GM18508 (cell line): ENCODE measurements around the gene IMPDH1.

ENCODE experiments used
- ATAC-seq: cut with Tn5 transposase; IDR thresholded peaks from one replicate; pipeline ENCODE4 v1.9.1; 2021; ENCODE audit warnings: moderate number of reproducible peaks; ENCODE audit not compliant: insufficient read depth, unreplicated experiment

IMPDH1 gene

DNA sequence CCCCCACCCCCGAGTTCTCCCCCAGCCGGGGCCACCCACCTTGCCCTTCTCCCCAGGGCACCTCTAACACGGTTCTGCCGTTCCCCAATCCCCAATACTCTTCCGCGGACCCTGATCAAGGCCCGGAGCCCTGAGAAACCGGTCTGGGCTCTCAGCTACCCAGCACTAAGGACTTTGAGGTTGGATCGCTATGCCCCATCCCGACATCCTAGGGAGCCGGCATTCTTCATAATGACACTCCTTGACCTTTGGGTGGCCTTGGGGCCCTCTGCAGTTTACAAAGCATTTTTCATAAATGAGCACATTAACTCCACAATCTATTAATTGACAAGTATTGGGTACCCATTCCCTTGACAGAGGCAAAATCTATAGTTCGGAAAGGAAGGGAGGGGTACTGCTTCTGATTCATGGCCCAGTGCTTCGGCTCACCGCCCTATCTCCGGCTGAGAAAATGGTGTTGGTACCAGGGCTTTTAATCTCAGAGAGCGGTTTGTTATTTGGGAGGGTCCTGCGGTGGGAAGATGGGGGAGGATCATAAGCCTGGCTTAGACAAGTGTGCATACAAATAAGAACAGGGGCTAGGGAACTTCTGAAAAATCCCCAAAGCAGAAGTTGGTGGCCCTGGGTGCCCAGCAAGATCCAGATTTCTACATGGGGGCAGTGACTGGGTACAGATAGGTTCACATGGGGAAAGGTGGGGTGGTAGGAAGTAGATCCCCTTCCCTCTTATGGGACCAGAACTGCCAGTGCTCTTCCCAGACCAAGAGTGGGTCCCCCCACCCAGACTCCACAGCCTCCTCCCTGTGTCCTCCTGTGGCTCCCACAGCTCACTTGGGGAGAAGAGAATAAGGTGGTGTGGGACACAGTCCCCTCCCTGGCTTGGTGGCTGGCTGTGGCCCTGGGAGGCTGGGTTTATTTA is 3.2 kb downstream of the IMPDH1 start:
- no peak for ATAC-seq

DNA sequence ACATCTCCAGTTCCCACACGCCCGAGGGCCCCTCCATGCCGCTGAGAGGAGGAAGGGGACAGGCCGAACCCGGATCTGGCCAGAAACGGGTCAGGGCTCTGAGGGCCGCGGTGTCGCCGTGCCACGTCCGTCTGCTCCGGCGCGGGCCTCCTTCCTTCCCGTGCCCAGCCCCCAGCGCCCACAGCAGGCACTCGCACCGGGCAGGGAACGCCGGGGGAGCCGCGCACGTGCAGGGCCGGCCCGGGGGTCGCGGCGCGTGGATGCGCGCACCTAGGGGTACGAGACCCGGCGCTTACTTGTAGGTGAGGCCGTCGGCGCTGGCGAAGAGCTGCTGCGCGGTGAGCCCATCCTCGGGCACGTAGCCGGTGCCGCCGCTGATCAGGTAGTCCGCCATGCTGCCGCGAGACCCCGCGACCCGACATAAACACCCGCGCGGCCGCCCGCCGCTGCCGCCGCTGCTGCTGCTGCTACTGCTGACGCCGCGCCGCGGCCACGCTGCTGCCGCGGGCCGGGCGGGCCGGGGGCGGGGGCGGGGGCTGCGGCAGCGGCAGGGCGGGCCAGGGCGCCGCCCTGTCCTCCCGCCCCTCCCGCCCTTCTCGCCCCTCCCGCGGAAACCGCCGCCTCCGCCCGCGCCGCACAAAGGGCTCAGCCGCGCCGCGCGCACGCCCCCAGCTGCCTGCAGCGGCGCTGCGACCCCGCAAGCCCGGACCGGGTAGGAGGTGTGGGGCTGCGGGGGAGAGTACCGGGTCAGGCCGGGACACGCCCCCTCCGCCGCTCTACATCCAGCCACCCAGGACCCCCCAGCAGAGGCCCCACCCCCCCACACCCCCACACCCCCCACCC is 4.1 kb downstream of the IMPDH1 start:
- no peak for ATAC-seq

DNA sequence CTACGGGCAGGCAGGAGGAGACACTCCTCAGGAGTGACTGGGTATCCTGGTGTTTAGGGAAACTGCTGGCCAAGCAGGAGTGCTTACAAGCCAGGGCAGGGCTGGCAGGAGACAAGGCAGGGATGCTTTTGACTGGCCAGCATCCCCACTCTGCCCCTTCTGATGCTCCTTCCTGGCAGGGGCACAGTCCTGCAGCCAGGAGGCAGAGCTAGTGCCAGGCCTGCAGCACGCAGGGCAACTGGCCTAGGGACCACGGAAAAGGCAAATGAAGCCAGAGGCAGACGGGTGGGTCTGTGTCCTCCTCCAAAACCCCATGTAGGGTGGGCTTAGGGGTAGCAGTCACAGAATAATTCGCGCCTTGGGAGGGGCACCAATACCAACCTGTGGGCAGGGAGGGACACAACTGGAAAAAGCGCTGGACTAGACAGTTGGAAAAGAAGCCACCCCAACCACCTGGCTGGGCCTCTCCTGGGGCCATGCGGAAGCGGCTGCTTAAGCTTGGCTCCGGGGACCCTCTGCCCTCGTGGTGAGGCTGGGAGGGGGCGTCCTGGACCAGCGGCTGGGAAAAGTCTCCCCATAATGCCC is 4.8 kb downstream of the IMPDH1 start:
- no peak for ATAC-seq

DNA sequence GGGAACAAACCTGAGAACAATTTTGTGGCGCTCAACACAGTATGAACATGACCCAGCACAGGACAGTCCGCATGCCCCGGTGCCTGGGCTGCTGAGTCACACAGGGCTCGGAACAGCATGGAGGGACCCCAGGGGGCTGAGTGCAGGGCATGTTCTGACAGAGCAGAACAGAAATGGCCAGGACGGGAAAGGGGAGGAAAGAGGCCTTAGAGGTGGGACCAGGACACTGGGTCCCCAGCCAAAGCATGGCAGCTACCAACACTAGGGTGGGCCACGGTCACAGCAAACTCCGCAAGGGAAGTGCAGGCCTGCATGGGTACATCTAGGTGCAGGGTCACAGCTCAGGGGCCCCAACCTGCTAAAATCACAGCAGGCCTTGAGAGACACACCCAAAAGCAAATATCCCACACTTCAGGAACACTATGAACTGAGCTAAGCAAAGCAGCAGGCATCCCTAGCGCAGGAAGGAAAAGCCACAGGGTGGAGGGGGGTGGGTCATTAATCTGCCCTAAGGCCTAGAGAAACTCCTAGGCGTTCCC is 5.6 kb downstream of the IMPDH1 start:
- no peak for ATAC-seq

- no peak for ATAC-seq
These were observed 6.1 kb downstream of the IMPDH1 start for GRCh38 chr7:128403676-128404075.

DNA sequence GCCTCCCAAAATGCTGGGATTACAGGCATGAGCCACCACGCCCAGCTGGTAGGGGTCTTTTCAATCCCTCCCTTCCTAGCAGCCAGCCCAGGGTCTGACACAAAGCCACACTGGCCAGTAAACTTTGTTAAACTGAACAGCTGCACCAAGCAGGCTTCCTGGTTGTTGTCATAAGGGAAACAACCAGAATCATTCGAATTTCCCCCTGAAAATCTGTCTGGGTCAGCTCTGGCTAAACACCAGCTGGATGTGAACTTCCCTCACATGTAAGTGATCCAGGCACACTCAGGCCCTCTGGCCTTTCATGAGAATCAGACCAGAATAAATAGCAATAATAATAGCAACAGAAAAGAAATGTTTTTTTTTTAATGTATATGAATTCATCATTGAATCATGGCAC is 7.4 kb downstream of the IMPDH1 start:
- ATAC-seq: no peak

- ATAC-seq: no peak
These were observed 9.2 kb downstream of the IMPDH1 start for GRCh38 chr7:128400566-128400965.

DNA sequence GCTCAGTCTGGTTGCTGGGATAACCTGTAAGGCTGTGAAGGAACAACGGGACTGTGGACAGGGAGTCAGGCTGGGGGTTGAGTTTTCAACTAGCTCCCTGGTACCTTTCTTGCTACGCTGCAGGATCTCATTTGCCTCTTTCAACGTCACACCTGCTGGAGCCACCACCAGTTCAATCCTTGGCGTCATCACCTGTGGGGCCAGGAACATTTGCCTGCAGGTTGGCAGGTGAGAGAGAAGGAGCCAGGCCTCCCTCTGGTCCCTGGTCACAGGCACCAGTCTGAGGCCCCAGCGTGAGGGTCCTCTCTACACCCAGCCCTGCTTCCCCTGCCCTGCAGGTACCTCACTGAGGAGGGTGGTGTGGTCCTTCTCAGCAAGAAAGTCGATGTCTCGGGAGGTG is 9.8 kb downstream of the IMPDH1 start:
- ATAC-seq: no peak

DNA sequence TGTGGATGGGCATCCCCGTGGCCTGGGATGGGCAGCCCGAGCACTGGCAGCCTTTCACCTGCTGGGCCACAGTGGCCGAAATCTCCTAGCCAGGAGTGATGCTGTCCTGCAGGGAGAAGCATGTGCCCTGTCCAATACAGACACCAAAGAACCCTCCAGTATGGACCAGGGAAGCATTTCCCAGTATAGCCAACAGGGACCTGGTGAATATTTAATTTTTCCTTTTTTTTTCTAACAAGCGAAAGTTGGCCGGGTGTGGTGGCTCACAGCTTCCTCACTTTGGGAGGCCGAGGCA is 11.0 kb downstream of the IMPDH1 start:
- no peak for ATAC-seq

DNA sequence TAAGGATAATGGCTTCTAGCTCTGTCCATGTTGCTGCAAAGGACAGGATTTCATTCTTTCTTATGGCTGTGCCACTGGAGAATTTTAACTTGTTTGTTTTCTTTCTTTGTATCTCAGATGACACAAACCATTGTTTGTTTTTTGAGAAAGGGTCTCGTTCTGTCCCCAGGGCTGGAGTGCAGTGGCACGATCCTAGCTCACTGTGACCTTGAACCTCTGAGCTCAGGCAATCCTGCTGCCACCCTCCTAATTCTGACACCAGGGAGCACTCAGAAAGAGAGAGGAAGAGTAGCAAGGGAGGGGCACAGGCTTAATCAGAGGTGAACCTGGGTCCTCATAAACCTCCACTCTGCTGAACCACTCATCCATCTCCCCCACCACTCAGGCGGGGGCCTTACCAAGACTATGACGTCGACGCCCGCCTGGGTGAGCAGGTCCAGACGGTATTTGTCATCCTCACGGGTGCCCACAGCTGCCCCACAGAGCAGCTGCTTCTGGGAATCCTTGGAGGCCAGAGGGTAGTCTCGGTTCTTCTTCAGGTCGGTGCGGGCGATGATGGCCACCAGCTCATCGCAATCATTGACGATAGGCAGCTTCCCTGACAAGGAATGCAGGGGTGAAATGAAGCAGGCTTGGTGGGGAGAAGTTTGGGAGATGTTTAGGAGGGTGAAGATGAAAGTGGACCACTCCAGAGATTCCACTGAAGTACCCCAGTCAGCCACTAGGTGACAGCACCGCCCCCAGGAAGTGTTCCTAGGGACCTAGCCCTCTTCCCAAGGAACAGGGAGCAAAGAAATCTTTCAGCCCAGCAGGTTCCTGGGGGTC is 11.6 kb downstream of the IMPDH1 start:
- no peak for ATAC-seq

- ATAC-seq: no peak
These were observed 13.4 kb downstream of the IMPDH1 start for GRCh38 chr7:128396357-128396756.

DNA sequence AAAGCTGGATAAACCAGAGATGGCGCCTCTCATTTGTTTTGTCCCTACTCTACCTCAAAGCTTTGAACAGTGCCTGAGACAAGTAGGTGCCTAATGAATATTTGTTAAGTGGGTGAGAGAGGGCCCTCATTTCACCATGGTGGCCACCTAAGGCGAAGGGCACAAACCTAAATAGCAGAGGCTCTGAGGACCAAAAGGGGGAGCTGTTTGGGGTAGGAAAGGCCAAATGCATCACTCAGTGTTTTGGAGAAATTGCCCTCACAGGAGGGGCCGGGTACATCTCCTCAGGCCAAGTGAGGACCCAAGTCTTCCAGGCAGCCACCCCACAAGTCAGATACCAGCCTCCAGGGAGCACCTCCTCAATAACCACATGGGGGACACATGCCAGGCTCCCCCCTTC is 14.0 kb downstream of the IMPDH1 start:
- ATAC-seq: no peak

GRCh38 chr7:128394904-128395496 is 14.8 kb downstream of the IMPDH1 start:
- no peak for ATAC-seq

DNA sequence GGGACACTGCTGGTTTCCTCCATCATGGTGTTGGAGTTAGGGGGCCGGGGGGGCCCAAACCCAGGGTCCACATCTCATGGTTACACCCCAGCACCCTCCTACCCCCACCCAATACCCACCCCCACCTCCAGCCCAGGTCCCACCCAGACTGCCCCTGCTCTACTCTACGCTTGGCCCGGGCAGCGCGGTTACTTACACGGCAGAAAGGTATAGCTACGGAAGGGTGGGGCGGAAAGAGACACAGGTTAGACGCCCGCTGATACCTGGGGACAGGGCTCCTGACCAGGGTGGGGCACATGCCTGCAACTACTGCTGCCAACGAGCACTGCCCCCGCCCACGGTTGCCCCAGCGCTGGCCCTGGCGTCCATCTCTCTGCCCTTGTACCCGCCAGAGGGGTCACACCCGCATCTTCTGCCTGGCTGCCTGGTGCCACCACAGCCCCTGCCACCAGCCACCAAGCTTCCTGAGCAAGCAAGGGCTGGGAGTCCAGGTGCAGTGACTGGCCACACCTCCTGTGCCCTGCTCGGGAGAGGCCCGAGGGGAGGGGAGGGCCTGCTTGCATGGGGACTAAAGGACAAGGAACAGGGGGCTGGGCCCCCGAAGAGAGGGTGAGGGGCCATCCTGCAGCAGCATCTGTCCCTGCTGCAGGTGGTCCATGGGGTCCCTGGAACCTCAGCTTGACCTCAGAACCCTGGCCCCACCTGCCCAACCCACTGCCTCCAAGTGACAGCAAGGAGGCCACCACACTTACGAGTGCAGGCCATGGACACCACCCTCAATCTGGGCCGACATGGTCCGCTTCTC is 16.1 kb downstream of the IMPDH1 start:
- ATAC-seq: no peak

GRCh38 chr7:128392446-128393327 is 17.1 kb downstream of the IMPDH1 start:
- ATAC-seq: no peak

GRCh38 chr7:128391805-128392204 is 18.0 kb downstream of the IMPDH1 start:
- ATAC-seq: no peak

DNA sequence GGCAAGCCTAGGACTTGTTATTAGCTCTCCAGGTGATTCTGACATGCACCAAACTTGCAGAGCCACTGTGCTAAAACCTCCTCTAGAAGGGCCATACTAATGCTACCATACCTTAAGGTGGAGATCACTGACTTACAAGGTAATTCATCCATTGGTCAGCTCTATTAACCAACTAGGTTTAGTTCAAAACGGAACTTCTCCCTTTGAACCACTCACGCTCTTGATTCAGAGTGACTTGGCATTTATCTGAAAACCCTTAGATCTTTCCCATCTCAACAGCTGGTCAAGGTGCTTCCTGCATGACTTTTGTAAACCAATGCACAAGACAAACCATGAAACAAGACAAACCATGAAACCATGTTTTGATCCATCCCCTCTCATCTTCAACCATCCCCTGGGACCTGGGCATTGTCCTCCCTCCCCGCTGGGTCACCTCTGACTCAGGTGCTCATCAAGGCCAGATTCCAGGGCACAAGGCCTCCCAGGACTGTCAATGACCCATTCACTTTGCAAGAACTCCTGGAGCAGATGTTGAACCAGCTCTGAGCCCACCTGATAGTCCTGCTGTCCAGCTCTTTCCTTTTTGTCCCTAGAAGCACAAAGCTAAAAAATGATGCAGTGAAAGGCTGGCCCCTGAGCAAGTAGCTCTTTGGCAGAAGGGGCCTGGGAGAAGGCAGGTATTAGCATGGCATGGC is 18.8 kb downstream of the IMPDH1 start:
- ATAC-seq: no peak
